Measurements from ENCODE around the gene PCLAF. TPM values are rescaled to one million over a fixed set of nuclear protein-coding genes. Genes with fewer than 3 reads are reported as not detected.
A peak's percentile ranks its signal among the peaks of the same experiment; 100 is the strongest.
"Not testable (repeated sequence)": the region's sequence is repeated elsewhere in the genome, so short reads cannot be mapped to it uniquely, and the experiment has no call there.

PCLAF gene
- polyA plus RNA-seq, 4 donors = 3.5 to 89.1 (median 24.9) TPM

GRCh38 chr15:64383760-64384159, 2.5 kb upstream of the PCLAF start:
- Histone ChIP-seq H3K36me3 (ENCODE audit: control insufficient read depth in 3 of 3, insufficient read depth in 2 of 3, low read depth in 1 of 3, low read length in 3 of 3) (no peaks in the 10 kb centered on the region), H3K9me3 (ENCODE audit: control insufficient read depth in 2 of 2, insufficient read depth in 1 of 2, low read depth in 1 of 2, low read length in 1 of 2) (no peaks in the 10 kb centered on the region), H3K4me1 (ENCODE audit: control insufficient read depth in 3 of 3, insufficient read depth in 2 of 3, low read depth in 1 of 3, low read length in 2 of 3) (peaks cover 2 to 4% (median 4%) of the 10 kb centered on the region in 3 donors), H3K4me3 (ENCODE audit: low read depth in 1 of 3, low read length in 3 of 3) (no peak overlapping the region), H3K27me3 (ENCODE audit: control insufficient read depth in 3 of 3, insufficient read depth in 3 of 3, low read length in 3 of 3) (no peaks in the 10 kb centered on the region), H3K27ac (ENCODE audit: low read depth in 1 of 3, low read length in 2 of 3) (no peak overlapping the region)
- DNase-seq (no peak), FAIRE-seq (no peak)
- WGBS, 3 donors = 70 to 90% (median 81%) methylated on average over 2 of the region's 2 CpGs

GRCh38 chr15:64380130-64380870, 941 bp downstream of the PCLAF start:
- DNase-seq; FAIRE-seq; H3K27ac ChIP-seq (ENCODE audit: low read depth in 1 of 3, low read length in 2 of 3); H3K4me1 ChIP-seq (ENCODE audit: control insufficient read depth in 3 of 3, insufficient read depth in 2 of 3, low read depth in 1 of 3, low read length in 2 of 3); H3K9me3 ChIP-seq (ENCODE audit: control insufficient read depth in 2 of 2, insufficient read depth in 1 of 2, low read depth in 1 of 2, low read length in 1 of 2); H3K36me3 ChIP-seq (ENCODE audit: control insufficient read depth in 3 of 3, insufficient read depth in 2 of 3, low read depth in 1 of 3, low read length in 3 of 3); H3K27me3 ChIP-seq (ENCODE audit: control insufficient read depth in 3 of 3, insufficient read depth in 3 of 3, low read length in 3 of 3): not testable (repeated sequence)
- WGBS, 3 donors = 49 to 51% (median 51%) methylated on average over 11 of the region's 11 CpGs
- peak overlapping the region in 2 of 3 donors; percentile 54 to 58 for H3K4me3 ChIP-seq (ENCODE audit: low read depth in 1 of 3, low read length in 3 of 3)

- DNase-seq (no peak), FAIRE-seq (no peak)
- 62 to 68% (median 66%) methylated on average over 9 of the region's 9 CpGs for WGBS, 3 donors
- no peak overlapping the region for H3K4me3 ChIP-seq (ENCODE audit: low read depth in 1 of 3, low read length in 3 of 3)
- peaks cover 0 to 2% (median 0%) of the 10 kb centered on the region in 3 donors for H3K4me1 ChIP-seq (ENCODE audit: control insufficient read depth in 3 of 3, insufficient read depth in 2 of 3, low read depth in 1 of 3, low read length in 2 of 3)
- no peaks in the 10 kb centered on the region for H3K9me3 ChIP-seq (ENCODE audit: control insufficient read depth in 2 of 2, insufficient read depth in 1 of 2, low read depth in 1 of 2, low read length in 1 of 2)
- no peaks in the 10 kb centered on the region for H3K27me3 ChIP-seq (ENCODE audit: control insufficient read depth in 3 of 3, insufficient read depth in 3 of 3, low read length in 3 of 3)
- no peak overlapping the region for H3K27ac ChIP-seq (ENCODE audit: low read depth in 1 of 3, low read length in 2 of 3)
- H3K36me3 ChIP-seq (ENCODE audit: control insufficient read depth in 3 of 3, insufficient read depth in 2 of 3, low read depth in 1 of 3, low read length in 3 of 3) = peaks cover 0 to 10% (median 0%) of the 10 kb centered on the region in 3 donors
Observed at GRCh38 chr15:64379216-64379960, 1.9 kb downstream of the PCLAF start.

- 89 to 97% (median 94%) methylated on average over 8 of the region's 8 CpGs for WGBS, 3 donors
- Histone ChIP-seq H3K4me3 (ENCODE audit: low read depth in 1 of 3, low read length in 3 of 3) (no peak overlapping the region), H3K27ac (ENCODE audit: low read depth in 1 of 3, low read length in 2 of 3) (no peak overlapping the region), H3K36me3 (ENCODE audit: control insufficient read depth in 3 of 3, insufficient read depth in 2 of 3, low read depth in 1 of 3, low read length in 3 of 3) (peaks cover 0 to 22% (median 0%) of the 10 kb centered on the region in 3 donors), H3K9me3 (ENCODE audit: control insufficient read depth in 2 of 2, insufficient read depth in 1 of 2, low read depth in 1 of 2, low read length in 1 of 2) (no peaks in the 10 kb centered on the region), H3K4me1 (ENCODE audit: control insufficient read depth in 3 of 3, insufficient read depth in 2 of 3, low read depth in 1 of 3, low read length in 2 of 3) (no peaks in the 10 kb centered on the region), H3K27me3 (ENCODE audit: control insufficient read depth in 3 of 3, insufficient read depth in 3 of 3, low read length in 3 of 3) (no peaks in the 10 kb centered on the region)
- FAIRE-seq = no peak
- DNase-seq = no peak
Observed at GRCh38 chr15:64373360-64373759, 7.9 kb downstream of the PCLAF start.

GRCh38 chr15:64371383-64371782, 9.9 kb downstream of the PCLAF start:
- not testable (repeated sequence) for H3K9me3 ChIP-seq (ENCODE audit: control insufficient read depth in 2 of 2, insufficient read depth in 1 of 2, low read depth in 1 of 2, low read length in 1 of 2); H3K4me3 ChIP-seq (ENCODE audit: low read depth in 1 of 3, low read length in 3 of 3); H3K27ac ChIP-seq (ENCODE audit: low read depth in 1 of 3, low read length in 2 of 3); H3K4me1 ChIP-seq (ENCODE audit: control insufficient read depth in 3 of 3, insufficient read depth in 2 of 3, low read depth in 1 of 3, low read length in 2 of 3); DNase-seq; FAIRE-seq; H3K27me3 ChIP-seq (ENCODE audit: control insufficient read depth in 3 of 3, insufficient read depth in 3 of 3, low read length in 3 of 3)
- WGBS, 3 donors = 95 to 99% (median 99%) methylated on average over 8 of the region's 8 CpGs
- peaks cover 0 to 23% (median 0%) of the 10 kb centered on the region in 3 donors for H3K36me3 ChIP-seq (ENCODE audit: control insufficient read depth in 3 of 3, insufficient read depth in 2 of 3, low read depth in 1 of 3, low read length in 3 of 3)

GRCh38 chr15:64369078-64369607, 12.1 kb downstream of the PCLAF start:
- Histone ChIP-seq H3K36me3 (ENCODE audit: control insufficient read depth in 3 of 3, insufficient read depth in 2 of 3, low read depth in 1 of 3, low read length in 3 of 3) (peaks cover 0 to 15% (median 0%) of the 10 kb centered on the region in 3 donors), H3K27ac (ENCODE audit: low read depth in 1 of 3, low read length in 2 of 3) (no peak overlapping the region), H3K4me3 (ENCODE audit: low read depth in 1 of 3, low read length in 3 of 3) (no peak overlapping the region), H3K4me1 (ENCODE audit: control insufficient read depth in 3 of 3, insufficient read depth in 2 of 3, low read depth in 1 of 3, low read length in 2 of 3) (no peaks in the 10 kb centered on the region), H3K9me3 (ENCODE audit: control insufficient read depth in 2 of 2, insufficient read depth in 1 of 2, low read depth in 1 of 2, low read length in 1 of 2) (no peaks in the 10 kb centered on the region), H3K27me3 (ENCODE audit: control insufficient read depth in 3 of 3, insufficient read depth in 3 of 3, low read length in 3 of 3) (no peaks in the 10 kb centered on the region)
- WGBS, 3 donors = 67 to 80% (median 75%) methylated on average over 2 of the region's 2 CpGs
- DNase-seq (no peak), FAIRE-seq (no peak)

- FAIRE-seq = no peak
- H3K9me3 ChIP-seq (ENCODE audit: control insufficient read depth in 2 of 2, insufficient read depth in 1 of 2, low read depth in 1 of 2, low read length in 1 of 2) = no peaks in the 10 kb centered on the region
- WGBS, 3 donors = 94 to 98% (median 96%) methylated on average over 4 of the region's 4 CpGs
- H3K4me1 ChIP-seq (ENCODE audit: control insufficient read depth in 3 of 3, insufficient read depth in 2 of 3, low read depth in 1 of 3, low read length in 2 of 3) = peaks cover 0 to 4% (median 0%) of the 10 kb centered on the region in 3 donors
- H3K27me3 ChIP-seq (ENCODE audit: control insufficient read depth in 3 of 3, insufficient read depth in 3 of 3, low read length in 3 of 3) = no peaks in the 10 kb centered on the region
- no peak overlapping the region for H3K4me3 ChIP-seq (ENCODE audit: low read depth in 1 of 3, low read length in 3 of 3)
- DNase-seq = no peak
- no peak overlapping the region for H3K27ac ChIP-seq (ENCODE audit: low read depth in 1 of 3, low read length in 2 of 3)
- peaks cover 0 to 5% (median 0%) of the 10 kb centered on the region in 3 donors for H3K36me3 ChIP-seq (ENCODE audit: control insufficient read depth in 3 of 3, insufficient read depth in 2 of 3, low read depth in 1 of 3, low read length in 3 of 3)
Observed at GRCh38 chr15:64361259-64361658, 20.0 kb downstream of the PCLAF start.

- peaks cover 0 to 8% (median 0%) of the 10 kb centered on the region in 3 donors for H3K36me3 ChIP-seq (ENCODE audit: control insufficient read depth in 3 of 3, insufficient read depth in 2 of 3, low read depth in 1 of 3, low read length in 3 of 3)
- H3K27ac ChIP-seq (ENCODE audit: low read depth in 1 of 3, low read length in 2 of 3) = peak overlapping the region in 1 of 3 donors; percentile 84
- DNase-seq (no peak), FAIRE-seq (no peak)
- H3K9me3 ChIP-seq (ENCODE audit: control insufficient read depth in 2 of 2, insufficient read depth in 1 of 2, low read depth in 1 of 2, low read length in 1 of 2) = no peaks in the 10 kb centered on the region
- H3K4me1 ChIP-seq (ENCODE audit: control insufficient read depth in 3 of 3, insufficient read depth in 2 of 3, low read depth in 1 of 3, low read length in 2 of 3) = peaks cover 0 to 4% (median 3%) of the 10 kb centered on the region in 3 donors
- peak overlapping the region in 2 of 3 donors; percentile 76 to 98 for H3K4me3 ChIP-seq (ENCODE audit: low read depth in 1 of 3, low read length in 3 of 3)
- WGBS, 3 donors = 43 to 48% (median 47%) methylated on average over 5 of the region's 5 CpGs
- no peaks in the 10 kb centered on the region for H3K27me3 ChIP-seq (ENCODE audit: control insufficient read depth in 3 of 3, insufficient read depth in 3 of 3, low read length in 3 of 3)
Observed at GRCh38 chr15:64356710-64357040, 24.6 kb downstream of the PCLAF start.

Data from small intestine (tissue), 7 donors.